WTC11 (cell line): ENCODE measurements around the gene EPHB3. TPM values are rescaled to one million over a fixed set of nuclear protein-coding genes. Genes with fewer than 3 reads are reported as not detected.

Experiments
- ATAC-seq: fragments of 200-7000 bp; cut with Tn5 transposase; 2 replicates; pipeline ENCODE4 v1.10.0; 2021; ENCODE audit warnings: mild to moderate bottlenecking, moderate library complexity
- CTCF ChIA-PET: fragments of 300-600 bp; sonication (Branson Sonifier 250); formaldehyde crosslinking; loops from one replicate; lab custom pipeline; 2021; ENCODE audit warnings: antibody characterized with exemption; lab: Charles Lee
- POLR2A ChIA-PET: fragments of 350-600 bp; sonication (Branson Sonifier 250); formaldehyde crosslinking; loops from one replicate; lab custom pipeline; 2021; ENCODE audit warnings: antibody characterized with exemption; lab: Charles Lee
- DNase-seq: peaks from one replicate; pipeline ENCODE4 v3.0.0; 2021; ENCODE audit warnings: low spot score
- H3K27ac Mint-ChIP-seq: 2 replicates; pipeline ENCODE4 v1.8.0; 2021; ENCODE audit warnings: mixed read lengths
- H3K27me3 Mint-ChIP-seq: 2 replicates; pipeline ENCODE4 v1.8.0; 2021; ENCODE audit warnings: low read depth, mild to moderate bottlenecking, moderate library complexity, mixed read lengths
- H3K36me3 Mint-ChIP-seq: 2 replicates; pipeline ENCODE4 v1.8.0; 2021; ENCODE audit warnings: mixed read lengths
- H3K4me1 Mint-ChIP-seq: 2 replicates; pipeline ENCODE4 v1.8.0; 2022; ENCODE audit warnings: mixed read lengths
- H3K4me3 Mint-ChIP-seq: 2 replicates; pipeline ENCODE4 v1.8.0; 2021; ENCODE audit warnings: mild to moderate bottlenecking, moderate library complexity, mixed read lengths
- H3K9me3 Mint-ChIP-seq: 2 replicates; pipeline ENCODE4 v1.8.0; 2021; ENCODE audit warnings: mixed read lengths
- ARID4B ChIP-seq: sonication (generic); formaldehyde crosslinking; IDR thresholded peaks from 2 replicates; pipeline ENCODE4 v1.8.0; 2023; ENCODE audit warnings: missing genetic modification reagents, mild to moderate bottlenecking, borderline replicate concordance
- CBFB ChIP-seq: sonication (generic); formaldehyde crosslinking; IDR thresholded peaks from 2 replicates; pipeline ENCODE4 v1.8.1; 2022; ENCODE audit warnings: mild to moderate bottlenecking, low read depth, missing genetic modification reagents
- GABPB1 ChIP-seq: sonication (generic); formaldehyde crosslinking; IDR thresholded peaks from 2 replicates; pipeline ENCODE4 v1.8.1; 2023; ENCODE audit warnings: mild to moderate bottlenecking, missing genetic modification reagents
- HMGXB4 ChIP-seq: sonication (generic); formaldehyde crosslinking; IDR thresholded peaks from 2 replicates; pipeline ENCODE4 v1.8.1; 2023; ENCODE audit warnings: mild to moderate bottlenecking, moderate library complexity, missing genetic modification reagents
- JAZF1 ChIP-seq: fragments of 250-450 bp; sonication (Bioruptor Pico); IDR thresholded peaks from 2 replicates; pipeline ENCODE4 v1.9.0; 2021; ENCODE audit warnings: moderate library complexity, mild to moderate bottlenecking, inconsistent platforms
- NFYB ChIP-seq: sonication (generic); formaldehyde crosslinking; conservative IDR thresholded peaks from 2 replicates; pipeline ENCODE4 v1.8.0; 2022; ENCODE audit warnings: low read depth, missing genetic modification reagents
- NR2C2 ChIP-seq: sonication (generic); formaldehyde crosslinking; IDR thresholded peaks from 2 replicates; pipeline ENCODE4 v1.8.0; 2022; ENCODE audit warnings: mild to moderate bottlenecking, missing genetic modification reagents
- RELA ChIP-seq: sonication (generic); formaldehyde crosslinking; IDR thresholded peaks from 2 replicates; pipeline ENCODE4 v1.8.1; 2022; ENCODE audit warnings: missing genetic modification reagents, mild to moderate bottlenecking, borderline replicate concordance
- TEAD1 ChIP-seq: sonication (generic); formaldehyde crosslinking; IDR thresholded peaks from 2 replicates; pipeline ENCODE4 v1.8.0; 2022; ENCODE audit warnings: mild to moderate bottlenecking, missing genetic modification reagents
- ZNF232 ChIP-seq: sonication (generic); formaldehyde crosslinking; IDR thresholded peaks from 2 replicates; pipeline ENCODE4 v1.8.0; 2022; ENCODE audit warnings: mild to moderate bottlenecking, missing genetic modification reagents
- ZNF281 ChIP-seq: sonication (generic); formaldehyde crosslinking; IDR thresholded peaks from 2 replicates; pipeline ENCODE4 v1.8.0; 2023; ENCODE audit warnings: mild to moderate bottlenecking, missing genetic modification reagents
- ZNF317 ChIP-seq: sonication (generic); formaldehyde crosslinking; IDR thresholded peaks from 2 replicates; pipeline ENCODE4 v1.8.1; 2023; ENCODE audit warnings: low read depth, mild to moderate bottlenecking, moderate library complexity, missing genetic modification reagents, borderline replicate concordance
- total RNA-seq: library from RNA; stranded (reverse); gene quantifications from 3 replicates; pipeline ENCODE4 v1.2.3, GENCODE V29; 2021
- TF ChIP-seq, protein P1 (sequence below): fragments of 250-450 bp; sonication (Bioruptor Pico); IDR thresholded peaks from 2 replicates; pipeline ENCODE4 v1.9.0; 2021; ENCODE audit warnings: mild to moderate bottlenecking
- TF ChIP-seq, protein P2 (sequence below): fragments of 200-600 bp; IDR thresholded peaks from 2 replicates; pipeline ENCODE4 v1.8.0; 2022; ENCODE audit warnings: antibody characterized with exemption
- TF ChIP-seq, protein P3 (sequence below): fragments of 250-450 bp; sonication (Bioruptor Pico); IDR thresholded peaks from 2 replicates; pipeline ENCODE4 v1.9.0; 2021; ENCODE audit warnings: mild to moderate bottlenecking, borderline replicate concordance

Gene EPHB3
- total RNA-seq, 1 experiment from 2014 or later, result 11.4 TPM

- no peak for TF ChIP-seq ARID4B (CRISPR knock-in tag)
- no peak for TF ChIP-seq HMGXB4 (CRISPR knock-in tag)
- no peak for TF ChIP-seq NR2C2 (CRISPR knock-in tag)
- TF ChIP-seq ZNF317 (CRISPR knock-in tag), result no peak
- TF ChIP-seq RELA (CRISPR knock-in tag), result no peak
- no peak for TF ChIP-seq TEAD1 (CRISPR knock-in tag)
- TF ChIP-seq CBFB, result no peak
- TF ChIP-seq, protein P1, sequence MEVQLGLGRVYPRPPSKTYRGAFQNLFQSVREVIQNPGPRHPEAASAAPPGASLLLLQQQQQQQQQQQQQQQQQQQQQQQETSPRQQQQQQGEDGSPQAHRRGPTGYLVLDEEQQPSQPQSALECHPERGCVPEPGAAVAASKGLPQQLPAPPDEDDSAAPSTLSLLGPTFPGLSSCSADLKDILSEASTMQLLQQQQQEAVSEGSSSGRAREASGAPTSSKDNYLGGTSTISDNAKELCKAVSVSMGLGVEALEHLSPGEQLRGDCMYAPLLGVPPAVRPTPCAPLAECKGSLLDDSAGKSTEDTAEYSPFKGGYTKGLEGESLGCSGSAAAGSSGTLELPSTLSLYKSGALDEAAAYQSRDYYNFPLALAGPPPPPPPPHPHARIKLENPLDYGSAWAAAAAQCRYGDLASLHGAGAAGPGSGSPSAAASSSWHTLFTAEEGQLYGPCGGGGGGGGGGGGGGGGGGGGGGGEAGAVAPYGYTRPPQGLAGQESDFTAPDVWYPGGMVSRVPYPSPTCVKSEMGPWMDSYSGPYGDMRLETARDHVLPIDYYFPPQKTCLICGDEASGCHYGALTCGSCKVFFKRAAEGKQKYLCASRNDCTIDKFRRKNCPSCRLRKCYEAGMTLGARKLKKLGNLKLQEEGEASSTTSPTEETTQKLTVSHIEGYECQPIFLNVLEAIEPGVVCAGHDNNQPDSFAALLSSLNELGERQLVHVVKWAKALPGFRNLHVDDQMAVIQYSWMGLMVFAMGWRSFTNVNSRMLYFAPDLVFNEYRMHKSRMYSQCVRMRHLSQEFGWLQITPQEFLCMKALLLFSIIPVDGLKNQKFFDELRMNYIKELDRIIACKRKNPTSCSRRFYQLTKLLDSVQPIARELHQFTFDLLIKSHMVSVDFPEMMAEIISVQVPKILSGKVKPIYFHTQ (CRISPR knock-in tag), result no peak
- TF ChIP-seq, protein P2, sequence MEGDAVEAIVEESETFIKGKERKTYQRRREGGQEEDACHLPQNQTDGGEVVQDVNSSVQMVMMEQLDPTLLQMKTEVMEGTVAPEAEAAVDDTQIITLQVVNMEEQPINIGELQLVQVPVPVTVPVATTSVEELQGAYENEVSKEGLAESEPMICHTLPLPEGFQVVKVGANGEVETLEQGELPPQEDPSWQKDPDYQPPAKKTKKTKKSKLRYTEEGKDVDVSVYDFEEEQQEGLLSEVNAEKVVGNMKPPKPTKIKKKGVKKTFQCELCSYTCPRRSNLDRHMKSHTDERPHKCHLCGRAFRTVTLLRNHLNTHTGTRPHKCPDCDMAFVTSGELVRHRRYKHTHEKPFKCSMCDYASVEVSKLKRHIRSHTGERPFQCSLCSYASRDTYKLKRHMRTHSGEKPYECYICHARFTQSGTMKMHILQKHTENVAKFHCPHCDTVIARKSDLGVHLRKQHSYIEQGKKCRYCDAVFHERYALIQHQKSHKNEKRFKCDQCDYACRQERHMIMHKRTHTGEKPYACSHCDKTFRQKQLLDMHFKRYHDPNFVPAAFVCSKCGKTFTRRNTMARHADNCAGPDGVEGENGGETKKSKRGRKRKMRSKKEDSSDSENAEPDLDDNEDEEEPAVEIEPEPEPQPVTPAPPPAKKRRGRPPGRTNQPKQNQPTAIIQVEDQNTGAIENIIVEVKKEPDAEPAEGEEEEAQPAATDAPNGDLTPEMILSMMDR, result no peak
These were observed 15.8 kb upstream of the EPHB3 start (continued) for GRCh38 chr3:184545769-184546168.

GRCh38 chr3:184546252-184546651 lies 15.3 kb upstream of the EPHB3 start:
- POLR2A ChIA-PET, result interaction anchor here (0.6 kb wide), 1 partner anchor 234 kb away, joined by 5 read pairs; no protein-coding TSS in a partner anchor

More at GRCh38 chr3:184546252-184546651, 15.3 kb upstream of the EPHB3 start:
- CTCF ChIA-PET, result interaction anchor here (2.4 to 3.3 kb wide), 2 partner anchors 15 to 175 kb away, joined by 11 to 14 read pairs; partner anchors contain the start of gene EPHB3
- peaks cover 20% of the 10 kb centered on the region for H3K4me1 Mint-ChIP-seq
- H3K36me3 Mint-ChIP-seq, result no peaks in the 10 kb centered on the region
- H3K9me3 Mint-ChIP-seq, result no peaks in the 10 kb centered on the region
- no peak for DNase-seq
- H3K27ac Mint-ChIP-seq, result no peak overlapping the region
- no peak for ATAC-seq
- TF ChIP-seq, protein P3, sequence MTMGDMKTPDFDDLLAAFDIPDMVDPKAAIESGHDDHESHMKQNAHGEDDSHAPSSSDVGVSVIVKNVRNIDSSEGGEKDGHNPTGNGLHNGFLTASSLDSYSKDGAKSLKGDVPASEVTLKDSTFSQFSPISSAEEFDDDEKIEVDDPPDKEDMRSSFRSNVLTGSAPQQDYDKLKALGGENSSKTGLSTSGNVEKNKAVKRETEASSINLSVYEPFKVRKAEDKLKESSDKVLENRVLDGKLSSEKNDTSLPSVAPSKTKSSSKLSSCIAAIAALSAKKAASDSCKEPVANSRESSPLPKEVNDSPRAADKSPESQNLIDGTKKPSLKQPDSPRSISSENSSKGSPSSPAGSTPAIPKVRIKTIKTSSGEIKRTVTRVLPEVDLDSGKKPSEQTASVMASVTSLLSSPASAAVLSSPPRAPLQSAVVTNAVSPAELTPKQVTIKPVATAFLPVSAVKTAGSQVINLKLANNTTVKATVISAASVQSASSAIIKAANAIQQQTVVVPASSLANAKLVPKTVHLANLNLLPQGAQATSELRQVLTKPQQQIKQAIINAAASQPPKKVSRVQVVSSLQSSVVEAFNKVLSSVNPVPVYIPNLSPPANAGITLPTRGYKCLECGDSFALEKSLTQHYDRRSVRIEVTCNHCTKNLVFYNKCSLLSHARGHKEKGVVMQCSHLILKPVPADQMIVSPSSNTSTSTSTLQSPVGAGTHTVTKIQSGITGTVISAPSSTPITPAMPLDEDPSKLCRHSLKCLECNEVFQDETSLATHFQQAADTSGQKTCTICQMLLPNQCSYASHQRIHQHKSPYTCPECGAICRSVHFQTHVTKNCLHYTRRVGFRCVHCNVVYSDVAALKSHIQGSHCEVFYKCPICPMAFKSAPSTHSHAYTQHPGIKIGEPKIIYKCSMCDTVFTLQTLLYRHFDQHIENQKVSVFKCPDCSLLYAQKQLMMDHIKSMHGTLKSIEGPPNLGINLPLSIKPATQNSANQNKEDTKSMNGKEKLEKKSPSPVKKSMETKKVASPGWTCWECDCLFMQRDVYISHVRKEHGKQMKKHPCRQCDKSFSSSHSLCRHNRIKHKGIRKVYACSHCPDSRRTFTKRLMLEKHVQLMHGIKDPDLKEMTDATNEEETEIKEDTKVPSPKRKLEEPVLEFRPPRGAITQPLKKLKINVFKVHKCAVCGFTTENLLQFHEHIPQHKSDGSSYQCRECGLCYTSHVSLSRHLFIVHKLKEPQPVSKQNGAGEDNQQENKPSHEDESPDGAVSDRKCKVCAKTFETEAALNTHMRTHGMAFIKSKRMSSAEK (CRISPR knock-in tag), result no peak
- TF ChIP-seq NFYB (CRISPR knock-in tag), result no peak
- TF ChIP-seq GABPB1 (CRISPR knock-in tag), result no peak
- no peak for TF ChIP-seq ZNF232
- no peak for TF ChIP-seq JAZF1
- no peak for TF ChIP-seq ZNF281 (CRISPR knock-in tag)
- TF ChIP-seq, all 79 proteins: peak for 0
- Mint-ChIP-seq H3K4me3 (no peak overlapping the region), H3K27me3 (peaks cover 6% of the 10 kb centered on the region; the same call in 1 of the 2 replicates)
